Measurements from ENCODE around the gene TUT1.
"Not testable (repeated sequence)": the region's sequence is repeated elsewhere in the genome, so short reads cannot be mapped to it uniquely, and the experiment has no call there.

TUT1 gene

DNA sequence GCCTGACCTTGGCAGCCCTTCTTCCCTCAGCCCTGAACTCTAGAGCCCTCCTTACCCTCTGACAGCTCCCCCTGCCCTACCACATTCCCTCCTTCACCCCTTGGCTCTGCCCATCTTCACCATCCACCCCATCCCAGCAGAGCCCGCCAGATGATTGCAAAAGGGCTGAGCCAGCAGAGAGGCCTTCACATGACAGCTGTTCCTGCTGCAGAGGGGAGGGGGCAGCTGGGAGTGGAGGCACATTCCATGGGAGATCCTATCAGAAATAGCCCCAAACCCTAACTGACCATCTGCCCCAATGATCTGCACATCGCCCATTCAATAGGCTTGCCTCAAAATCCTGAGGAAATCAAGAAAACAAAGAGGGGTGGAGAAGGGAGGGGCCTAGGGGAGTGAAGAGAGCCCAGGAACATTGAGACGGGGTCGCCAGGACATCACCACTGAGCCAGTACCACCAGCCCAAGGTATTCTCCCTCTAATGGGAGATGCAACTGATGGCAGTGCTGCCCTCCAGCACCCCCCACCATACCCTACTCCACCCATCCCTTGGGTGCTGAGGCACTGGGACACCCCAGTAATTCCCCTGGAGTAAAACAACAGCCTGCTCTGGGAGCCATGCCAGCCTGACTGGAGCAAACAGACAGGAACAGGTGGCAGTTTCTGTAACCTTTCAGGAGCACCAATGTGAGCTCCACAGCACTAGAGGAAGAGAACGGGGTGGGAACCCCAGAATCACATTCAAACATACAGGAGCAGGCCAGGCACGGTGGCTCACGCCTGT is 36.7 kb downstream of the TUT1 start:
- DNase-seq: no peak

DNA sequence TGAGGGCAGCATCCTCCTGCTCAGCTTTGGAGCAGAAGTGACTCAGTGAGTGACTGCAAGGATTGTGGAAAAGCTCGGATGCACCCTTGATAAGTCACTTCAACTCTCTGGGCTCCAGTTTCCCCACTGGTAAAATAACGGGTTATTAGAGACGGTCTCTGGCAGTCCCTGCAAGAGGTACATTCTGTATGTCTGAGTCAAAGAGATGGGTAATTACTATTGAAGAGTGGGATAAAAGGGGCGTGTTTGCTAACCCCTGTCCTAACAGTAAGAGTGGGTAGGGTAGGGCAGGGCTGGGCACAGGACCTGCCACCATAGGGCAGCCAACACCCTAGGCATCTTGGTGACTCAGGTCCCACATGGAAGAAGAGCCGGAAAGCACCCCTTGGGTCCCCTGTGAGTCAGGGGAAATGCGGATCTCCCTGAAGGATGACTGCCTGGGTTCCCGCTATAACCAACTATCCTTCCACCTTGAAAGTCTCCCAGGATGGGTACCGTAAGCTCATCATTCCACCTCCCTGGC is 37.4 kb downstream of the TUT1 start:
- no peak for DNase-seq

DNA sequence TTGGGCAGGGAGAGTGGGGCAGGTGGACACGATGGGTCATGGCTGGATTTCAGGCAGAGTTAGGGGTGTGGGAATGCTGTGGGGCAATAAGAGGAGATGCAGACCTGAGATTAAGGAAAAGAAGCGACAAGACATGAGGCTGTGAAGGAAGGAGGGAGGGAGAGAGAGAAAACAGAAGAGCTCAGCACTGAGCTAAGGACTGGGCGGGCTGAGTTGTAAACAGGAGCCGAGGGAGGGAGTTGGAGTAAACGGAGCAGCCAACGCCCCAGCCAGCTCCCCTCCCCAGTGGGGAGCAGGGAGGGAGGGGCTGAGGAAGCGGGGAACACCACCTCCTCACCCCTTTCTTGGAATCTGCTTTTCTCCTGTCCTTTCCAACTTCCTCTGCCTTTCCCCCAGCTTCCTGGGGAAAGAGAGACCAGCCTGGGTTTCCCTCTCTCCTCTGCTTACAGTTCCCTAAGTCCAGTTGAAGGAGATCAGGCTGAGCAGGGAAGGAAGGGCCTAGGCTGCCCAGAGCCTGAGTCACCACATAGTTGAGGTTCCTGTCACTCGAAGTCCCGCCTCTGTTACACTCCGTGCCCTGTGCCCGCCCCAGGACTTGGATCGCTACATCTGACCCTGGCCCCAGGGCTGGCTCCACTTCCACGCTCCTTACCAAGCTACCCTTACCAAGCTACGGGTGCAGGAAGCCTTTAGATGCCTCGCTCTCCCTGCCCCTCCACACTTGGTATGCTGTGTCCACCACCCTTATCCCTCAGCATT is 38.1 kb downstream of the TUT1 start:
- no peak for DNase-seq

DNA sequence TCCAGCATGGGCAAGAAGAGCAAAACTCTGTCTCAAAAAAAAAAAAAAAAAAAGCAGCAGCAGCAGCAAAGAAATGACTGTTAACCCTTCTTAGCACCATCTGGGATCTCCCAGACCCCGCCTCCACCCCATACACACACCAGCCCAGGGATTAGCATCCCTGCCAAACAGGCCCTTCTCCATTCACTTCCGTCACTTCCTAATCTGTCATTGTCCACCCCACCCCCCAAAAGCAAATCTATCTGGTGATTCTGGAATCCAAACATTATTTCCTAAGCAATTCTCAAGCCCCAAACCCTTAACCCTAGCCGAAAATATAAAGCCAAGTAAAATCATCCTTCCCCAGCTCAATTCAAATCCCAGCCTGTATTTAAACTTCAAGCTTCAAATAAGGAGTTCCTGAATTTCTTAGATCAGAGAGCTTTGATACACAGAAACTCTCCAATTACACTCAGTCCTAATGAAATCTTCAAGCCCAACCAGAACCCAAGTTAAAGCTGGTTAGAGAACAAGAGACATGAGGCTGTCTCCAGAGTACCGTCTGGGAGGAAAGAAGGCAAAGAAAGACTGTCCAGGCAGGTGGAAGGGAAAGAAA is 38.7 kb downstream of the TUT1 start:
- no peak for DNase-seq

DNA sequence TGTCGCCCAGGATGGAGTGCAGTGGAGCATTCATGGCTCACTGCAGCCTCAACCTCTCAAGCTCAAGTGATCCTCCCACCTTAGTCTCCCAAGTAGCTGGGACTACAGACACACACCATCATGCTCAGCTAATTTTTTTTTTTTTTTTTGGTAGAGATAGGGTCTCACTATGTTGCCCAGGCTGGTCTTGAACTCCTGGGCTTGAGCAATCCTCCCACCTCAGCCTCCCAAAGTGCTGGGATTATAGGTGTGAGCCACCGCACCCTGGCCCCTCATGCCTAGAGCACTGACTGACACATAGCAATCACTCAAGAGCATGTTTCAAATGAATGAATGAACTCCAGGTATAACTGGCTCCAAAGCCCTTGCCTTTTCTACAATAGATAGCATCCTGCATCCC is 40.8 kb downstream of the TUT1 start:
- not testable (repeated sequence) for DNase-seq

DNA sequence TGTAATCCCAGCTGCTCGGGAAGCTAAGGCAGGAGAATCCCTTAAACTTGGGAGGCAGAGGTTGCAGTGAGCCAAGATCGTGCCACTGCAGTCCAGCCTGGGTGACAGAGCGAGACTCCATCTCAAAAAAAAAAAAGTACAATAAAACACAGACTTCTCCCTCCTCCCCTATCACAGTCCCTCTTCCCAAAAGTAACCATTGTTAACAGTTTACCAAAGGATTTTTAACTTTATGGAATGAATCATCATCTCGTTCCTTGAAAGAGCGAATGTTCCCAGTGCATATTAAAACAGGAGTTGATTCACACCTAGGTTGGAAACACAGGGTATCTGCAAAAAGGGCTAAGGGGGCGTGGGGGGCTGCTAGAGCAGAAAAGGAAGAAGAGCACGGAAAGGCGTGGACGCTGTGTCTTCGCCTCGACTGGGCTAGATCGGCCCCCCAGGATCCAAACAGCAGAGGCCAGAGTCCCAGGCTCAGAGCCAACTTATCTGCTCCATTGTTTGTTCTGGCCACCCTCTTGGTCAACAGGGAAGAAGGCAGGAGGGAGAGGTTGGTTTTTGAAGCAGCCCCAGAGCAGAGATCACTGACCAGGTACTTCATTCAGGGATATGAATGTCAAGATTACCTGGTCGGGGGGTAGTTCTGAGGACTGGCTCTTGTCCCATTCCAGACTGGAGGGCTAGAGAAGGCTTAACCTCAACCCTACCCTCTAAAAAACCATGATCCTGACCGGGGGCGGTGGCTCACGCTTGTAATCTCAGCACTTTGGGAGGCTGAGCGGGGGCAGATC is 42.6 kb downstream of the TUT1 start:
- DNase-seq: no peak

DNA sequence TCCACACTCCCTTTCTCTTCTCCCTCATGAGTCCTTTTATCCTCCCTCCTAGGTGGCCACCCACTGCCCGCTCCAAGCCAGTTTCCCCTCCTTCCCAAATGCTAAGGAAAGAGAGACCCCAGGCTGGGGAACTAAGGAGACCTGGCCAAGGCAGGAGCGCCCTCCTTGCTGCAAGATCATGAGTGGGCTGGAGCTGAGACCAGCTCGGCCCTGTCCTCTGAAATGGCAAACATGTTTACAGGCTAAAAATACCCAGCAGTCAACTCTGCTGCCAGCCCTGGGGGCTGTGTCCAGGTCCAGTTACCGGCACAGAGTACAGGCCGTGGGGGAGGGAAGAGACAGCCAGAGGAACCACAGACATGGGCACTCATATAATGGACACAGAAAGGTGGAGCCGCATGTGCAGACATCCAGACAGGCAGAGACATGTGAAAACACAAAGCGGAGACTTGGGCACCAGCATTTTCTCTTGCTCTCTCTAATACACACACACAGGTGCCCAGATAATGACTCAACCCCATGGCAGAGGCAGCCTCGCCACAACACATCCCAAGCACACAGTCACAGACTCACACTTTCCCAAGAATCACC is 43.5 kb downstream of the TUT1 start:
- no peak for DNase-seq

DNA sequence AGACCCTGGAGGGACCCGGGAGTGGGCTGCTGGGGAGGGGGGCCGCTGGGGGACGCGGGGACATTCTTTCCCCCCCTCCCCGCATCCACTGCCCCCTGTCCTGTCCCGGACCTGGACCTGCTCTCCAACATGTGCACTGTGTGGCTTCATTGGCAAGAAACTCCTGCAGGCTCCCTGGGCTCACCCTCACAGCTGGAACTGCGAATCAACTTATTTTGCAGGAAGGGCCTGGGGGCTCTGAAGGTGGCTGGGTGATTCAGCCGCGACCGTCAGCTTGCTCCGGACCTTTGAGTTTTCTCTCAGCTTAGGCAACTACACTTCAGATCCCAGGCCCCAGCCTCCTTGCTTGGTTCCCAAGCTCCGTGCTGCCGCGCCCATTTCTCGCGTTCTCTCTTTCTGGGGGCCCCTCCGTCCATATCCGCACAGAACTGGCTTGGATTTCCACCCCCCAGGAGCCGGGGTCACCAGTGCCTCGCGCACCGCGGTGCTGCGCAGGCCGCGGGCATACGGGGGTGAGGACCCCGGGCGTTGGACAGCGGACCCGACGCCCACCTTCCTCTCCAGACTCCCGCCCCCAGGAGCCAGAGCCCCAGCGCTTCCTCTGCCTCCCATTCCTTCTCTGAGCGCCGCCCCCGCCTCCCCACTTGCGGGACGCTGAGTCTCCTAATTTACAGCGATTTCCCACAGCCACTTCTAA is 44.2 kb downstream of the TUT1 start:
- DNase-seq: no peak

DNA sequence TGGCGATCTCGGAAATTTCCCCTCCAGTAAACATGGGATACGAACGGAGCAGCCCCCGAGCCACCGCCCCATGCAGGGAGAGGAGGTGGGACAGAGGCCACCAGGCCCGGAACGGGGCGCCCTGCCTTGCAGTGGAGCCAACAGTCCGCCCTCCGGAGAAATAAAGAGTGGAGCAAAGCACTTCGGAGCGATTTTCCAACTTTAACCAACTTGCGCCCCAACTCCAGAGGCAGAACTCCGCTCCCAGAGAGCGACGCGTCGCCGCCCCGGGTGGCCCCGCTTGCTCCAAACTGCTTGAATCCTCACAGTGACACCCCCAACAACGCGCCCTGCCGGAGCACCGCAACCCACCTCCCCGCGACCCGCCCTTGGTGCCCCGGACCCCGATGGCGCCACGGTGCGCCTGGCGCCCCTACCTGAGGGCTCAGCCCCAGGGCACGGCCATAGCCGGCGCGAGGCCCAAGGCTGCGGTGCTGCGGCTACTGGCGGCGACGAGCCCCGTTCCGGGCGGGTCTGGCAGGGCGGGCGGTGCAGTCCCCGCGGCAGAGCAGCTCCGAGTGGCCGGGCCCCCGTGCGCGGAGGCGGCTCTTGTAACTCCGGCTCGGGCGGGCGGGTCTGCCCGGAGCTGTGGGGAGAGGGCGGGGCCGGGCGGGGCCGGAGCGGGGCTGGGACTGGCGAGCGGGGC is 44.9 kb downstream of the TUT1 start, which contains the start of gene AHNAK:
AHNAK (minus strand) TSS at position 563 of the 685 bp plus-strand sequence. CDS start 10,708 bp downstream, outside the sequence.
- no peak for DNase-seq

DNA sequence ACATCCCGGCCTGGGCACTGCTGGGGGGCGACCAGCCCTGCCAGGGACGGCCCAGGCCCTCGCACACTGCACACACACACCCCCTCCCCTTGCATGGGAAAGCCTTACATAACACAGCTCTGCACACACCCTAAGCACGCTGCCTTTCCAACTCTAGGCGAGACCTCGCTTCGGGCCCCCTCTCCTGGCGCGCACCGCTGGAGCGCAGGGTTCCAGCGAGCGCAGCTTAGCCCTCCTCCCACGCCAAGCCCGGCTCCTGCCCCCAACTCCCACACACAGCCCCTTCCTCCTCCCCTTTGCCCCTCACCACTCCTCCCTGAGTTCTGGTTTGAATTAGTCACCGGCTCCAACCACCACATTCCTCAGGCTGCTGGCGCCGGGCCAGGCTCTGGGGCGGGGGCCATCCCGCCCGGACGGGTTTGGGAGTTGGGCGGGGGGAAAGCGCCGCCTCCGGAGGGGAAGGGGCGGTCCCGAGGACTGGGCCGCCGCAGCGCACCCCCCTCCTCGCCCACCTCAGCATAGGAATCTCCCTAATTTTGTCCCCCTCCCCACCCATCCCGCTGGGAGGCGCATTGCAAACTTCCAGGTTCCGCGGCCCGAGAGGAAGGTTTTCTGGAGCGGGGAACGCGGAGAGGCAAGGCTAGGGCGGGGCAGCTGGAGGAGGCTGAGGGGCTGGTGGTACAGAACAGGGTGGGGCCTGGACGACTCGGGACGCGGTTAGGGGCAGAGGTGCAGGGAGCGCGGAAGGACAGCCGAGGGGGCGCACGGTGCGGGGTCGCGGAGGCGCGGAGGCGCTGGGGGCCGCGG is 45.7 kb downstream of the TUT1 start:
- DNase-seq: no peak

DNA sequence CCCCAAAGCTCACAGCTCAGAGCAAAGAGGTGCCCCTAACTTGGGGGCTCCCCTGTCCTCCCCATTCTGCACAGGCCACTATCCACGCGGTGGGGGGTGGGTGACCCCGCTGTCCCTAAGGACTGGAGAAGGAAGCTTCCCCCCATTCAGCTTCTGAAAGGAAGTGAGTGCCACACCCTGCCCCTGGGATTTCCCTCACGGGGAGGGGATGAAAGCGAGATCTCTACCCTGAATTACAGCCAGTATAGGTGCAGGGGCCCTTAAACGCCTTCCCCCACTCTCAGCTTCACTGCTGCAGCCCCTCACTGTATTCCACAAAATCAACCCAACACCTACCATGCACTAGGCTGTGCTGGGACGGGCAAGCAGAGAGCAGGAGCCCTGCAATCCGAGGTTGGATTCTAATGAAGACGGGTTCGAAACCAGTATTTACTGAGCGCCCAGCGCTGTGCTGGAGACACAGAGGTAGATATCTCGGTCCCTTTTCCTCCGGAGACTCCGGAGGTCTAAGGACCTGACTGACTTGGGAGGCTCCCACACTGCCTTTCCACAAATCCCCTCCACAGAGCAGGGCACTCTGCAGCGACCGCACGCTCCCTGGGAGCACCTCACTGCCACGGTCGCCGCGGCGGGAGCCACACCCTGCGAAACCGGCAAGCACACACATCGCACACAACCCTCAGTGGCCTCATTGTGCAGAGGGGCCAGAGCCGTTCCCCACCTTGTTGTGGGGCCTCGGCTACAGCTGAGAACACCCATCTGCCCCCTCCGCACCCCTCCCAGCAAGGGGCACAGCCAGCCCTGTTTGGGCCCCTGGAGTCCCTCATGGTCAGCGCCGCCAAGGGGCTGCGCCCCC is 46.5 kb downstream of the TUT1 start:
- no peak for DNase-seq

DNA sequence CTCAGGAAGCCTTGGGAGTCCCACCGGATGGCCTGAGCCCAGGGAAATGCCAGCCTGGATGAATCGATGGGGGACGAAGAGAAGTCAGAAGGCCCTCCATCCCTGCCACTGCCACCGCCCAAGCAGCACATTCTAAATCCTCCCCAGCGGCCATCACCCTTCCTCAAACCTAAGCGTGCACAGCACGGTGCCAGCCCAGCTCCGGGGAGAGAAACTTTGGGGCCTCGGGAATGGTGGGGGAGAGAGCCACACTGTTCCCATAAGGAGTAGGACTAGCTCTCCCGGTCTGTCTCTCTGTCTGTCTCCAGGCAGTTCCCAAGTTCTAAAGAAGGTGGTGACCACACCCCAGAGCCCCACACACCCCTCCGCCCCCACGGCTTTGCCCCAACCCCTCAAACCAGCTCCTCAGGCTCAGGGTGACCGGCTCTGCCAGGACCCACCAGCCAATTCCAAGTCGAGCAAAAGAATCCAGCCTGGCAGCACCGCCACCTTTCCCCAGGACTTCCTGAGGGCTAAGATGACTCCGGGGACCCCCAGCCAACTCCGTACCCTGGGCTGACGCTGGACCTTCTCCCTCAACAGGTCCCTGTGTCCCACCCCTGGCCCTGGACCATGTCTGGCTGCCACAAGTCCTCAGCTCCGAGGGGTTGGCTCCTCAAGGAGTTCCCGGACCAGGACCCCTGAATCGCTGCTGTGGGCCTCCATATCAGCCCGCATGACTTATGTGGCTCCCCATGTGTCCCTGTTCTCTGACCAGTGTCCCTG is 47.5 kb downstream of the TUT1 start:
- no peak for DNase-seq

DNA sequence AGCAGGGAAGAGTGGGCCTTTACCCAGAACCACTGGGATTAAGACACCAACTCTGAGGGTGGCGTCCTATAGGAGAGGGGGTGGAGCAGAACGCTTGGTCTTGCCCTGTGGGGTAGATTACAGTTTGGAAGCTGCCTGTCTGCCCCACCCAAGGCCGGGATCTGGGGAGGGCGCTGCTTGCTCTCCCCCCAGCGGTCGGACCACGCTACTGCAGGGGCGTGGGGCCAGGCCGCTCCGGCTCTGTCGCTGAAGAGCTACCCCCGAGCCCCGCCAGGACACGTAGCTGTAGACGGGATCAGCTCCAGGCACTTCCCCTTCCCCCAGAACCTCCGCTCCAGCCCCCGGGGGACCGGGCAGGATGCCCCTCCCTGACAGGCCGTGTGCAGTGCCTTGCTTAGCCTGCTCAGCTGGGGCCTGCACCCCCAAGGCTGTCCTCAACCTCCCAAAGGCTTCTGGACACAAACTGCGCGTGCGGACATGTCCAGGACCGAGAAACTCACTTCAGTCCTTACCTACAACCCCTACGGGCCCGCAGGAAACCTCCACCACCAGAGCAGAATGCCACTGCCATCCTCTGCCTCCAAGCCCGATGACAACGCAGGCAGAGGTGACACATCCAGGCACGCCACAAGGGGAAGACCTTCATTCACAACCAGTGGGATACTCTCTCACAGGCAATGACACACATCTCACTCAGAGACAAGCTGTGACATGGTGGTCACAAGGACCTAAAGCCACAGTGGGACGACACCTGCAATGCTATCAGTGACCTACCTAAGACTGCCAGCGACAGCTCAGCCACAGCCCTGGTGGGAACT is 48.4 kb downstream of the TUT1 start:
- DNase-seq: peak in 1 of 2 experiments; percentile 15

DNA sequence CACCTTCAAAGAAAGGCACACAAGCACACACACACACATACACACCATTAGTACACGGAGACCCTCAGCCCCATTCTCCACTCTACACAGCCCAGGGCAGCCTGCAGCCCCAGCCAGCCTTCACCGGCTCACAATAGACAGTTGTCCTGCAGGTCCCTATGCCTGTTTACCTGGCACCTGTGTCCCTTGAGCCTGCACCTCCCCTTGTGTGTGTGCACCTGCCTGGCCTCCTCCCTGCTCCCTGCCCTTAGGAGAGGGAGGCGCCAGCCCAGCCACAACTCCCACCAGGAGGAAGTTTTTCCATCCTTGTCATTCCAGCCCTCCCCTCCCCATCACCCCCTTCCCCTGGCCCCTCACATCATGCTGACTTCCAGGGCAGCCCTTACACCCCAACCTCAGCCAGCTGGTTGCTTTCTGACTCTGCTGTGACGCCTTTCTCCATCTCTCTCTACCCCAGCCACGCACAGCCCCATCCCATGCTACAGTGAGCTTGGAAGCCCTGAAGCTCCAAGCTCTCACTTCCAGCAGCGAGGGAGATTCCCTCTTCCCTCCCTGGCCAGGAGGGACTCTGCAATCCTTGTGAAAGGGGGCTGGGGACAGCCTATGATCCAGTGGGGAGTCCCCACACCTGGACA is 49.1 kb downstream of the TUT1 start:
- DNase-seq: no peak

DNA sequence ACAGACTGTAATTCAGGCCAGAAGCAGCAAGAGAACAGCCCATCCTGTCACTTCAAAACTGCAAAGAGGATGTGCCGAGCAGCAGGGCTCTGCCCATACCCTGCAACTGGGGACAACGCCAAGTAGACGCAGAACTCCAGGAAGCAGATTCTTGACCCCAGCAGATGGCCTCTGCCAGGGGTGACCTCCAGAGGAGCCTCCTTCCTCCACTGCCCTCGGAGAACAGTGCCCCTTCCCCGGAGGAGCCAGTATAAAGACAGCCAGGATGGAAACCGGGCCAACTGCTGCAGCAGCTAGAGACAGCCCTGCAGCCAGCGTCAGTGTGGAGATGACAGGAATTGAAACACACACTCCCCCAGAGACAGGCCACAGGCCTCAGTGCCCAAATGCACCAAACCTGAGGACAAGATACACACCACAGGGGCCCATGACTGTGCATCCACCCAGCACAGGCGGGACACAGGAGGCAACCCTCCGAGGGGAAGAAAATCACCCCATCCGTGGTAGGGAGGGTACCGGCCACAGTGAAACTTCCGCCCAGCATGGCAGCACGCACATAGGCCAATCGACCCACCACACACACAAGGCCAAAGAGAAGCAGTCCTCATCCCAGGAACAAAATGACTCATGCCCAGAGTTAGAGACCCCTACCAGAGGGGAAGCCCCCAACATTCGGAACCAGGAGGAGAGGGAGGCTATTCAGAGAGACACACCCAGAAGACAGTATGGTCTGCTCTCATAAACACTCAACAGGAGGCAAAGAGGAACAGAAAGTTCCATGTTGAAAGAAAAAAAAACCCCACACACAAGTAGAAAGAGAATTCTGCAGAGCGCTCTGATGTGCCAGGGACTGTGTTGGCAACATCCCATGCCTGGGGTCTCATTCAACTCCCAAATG is 50.3 kb downstream of the TUT1 start:
- DNase-seq: no peak

Data from NCI-H1930 (cell line).